Activated CD4-positive, alpha-beta T cell treated with anti-CD3 and anti-CD28 coated beads for 36 hours (primary cell): ENCODE data around the gene ARHGEF28. TPM values are rescaled to one million over a fixed set of nuclear protein-coding genes. Genes with fewer than 3 reads are reported as not detected.

ENCODE experiments used
- ATAC-seq: fragments of 200-7000 bp; cut with Tn5 transposase; one replicate; pipeline ENCODE4 v1.10.0; 2021; ENCODE audit warnings: mild to moderate bottlenecking, moderate library complexity
- CTCF ChIA-PET: fragments of 350-600 bp; sonication (Branson Sonifier 250); formaldehyde crosslinking; loops from one replicate; lab custom pipeline; 2021; ENCODE audit warnings: antibody characterized with exemption; lab: Charles Lee
- POLR2A ChIA-PET: fragments of 350-600 bp; sonication (Branson Sonifier 250); formaldehyde crosslinking; loops from one replicate; lab custom pipeline; 2021; ENCODE audit warnings: antibody characterized with exemption, inconsistent platforms; lab: Charles Lee
- DNase-seq: peaks from one replicate; pipeline ENCODE4 v3.0.0-alpha.2; 2020
- H3K27ac Mint-ChIP-seq: one replicate; pipeline ENCODE4 v1.8.0; 2021; ENCODE audit warnings: mixed read lengths
- H3K27me3 Mint-ChIP-seq: one replicate; pipeline ENCODE4 v1.8.0; 2021; ENCODE audit warnings: mixed read lengths
- H3K36me3 Mint-ChIP-seq: one replicate; pipeline ENCODE4 v1.8.0; 2021; ENCODE audit warnings: low read depth, mixed read lengths
- H3K4me1 Mint-ChIP-seq: one replicate; pipeline ENCODE4 v1.8.0; 2021; ENCODE audit warnings: mixed read lengths
- H3K4me3 Mint-ChIP-seq: one replicate; pipeline ENCODE4 v1.8.0; 2021; ENCODE audit warnings: mild to moderate bottlenecking, moderate library complexity, mixed read lengths
- H3K9me3 Mint-ChIP-seq: one replicate; pipeline ENCODE4 v1.8.0; 2021; ENCODE audit warnings: low read depth, mixed read lengths
- intact Hi-C, 2 experiments: fragments of 100-400 bp; cut with DNase I in 1 of 2; cut with micrococcal nuclease in 1 of 2; formaldehyde crosslinking; loops; one replicate each; pipeline versions ENCODE4 v1.14.2 to v1.15.1; 2022 to 2024; cut with DNase I, micrococcal nuclease
- total RNA-seq, 2 experiments: library from RNA; stranded (reverse); gene quantifications; one replicate each; pipeline ENCODE4 v1.2.3, GENCODE V29; 2021

ARHGEF28 gene
- total RNA-seq, 2 experiments from 2014 or later = 0.02 to 0.18 TPM

- POLR2A ChIA-PET = no interaction called here
- intact Hi-C loops = no loop called here
- CTCF ChIA-PET = interaction anchor here (0.6 to 1.0 kb wide), 3 partner anchors 27 to 169 kb away, joined by 3 to 4 read pairs (median 3); no protein-coding TSS in a partner anchor
- no peaks in the 10 kb centered on the region for H3K4me1 Mint-ChIP-seq
- DNase-seq = no peak
- H3K27ac Mint-ChIP-seq = no peak overlapping the region
- no peak for ATAC-seq
- H3K27me3 Mint-ChIP-seq = peaks cover 44% of the 10 kb centered on the region
- no peaks in the 10 kb centered on the region for H3K9me3 Mint-ChIP-seq
- no peaks in the 10 kb centered on the region for H3K36me3 Mint-ChIP-seq
- no peak overlapping the region for H3K4me3 Mint-ChIP-seq
Measured at GRCh38 chr5:73623901-73624404, 2.0 kb upstream of the ARHGEF28 start.

DNA sequence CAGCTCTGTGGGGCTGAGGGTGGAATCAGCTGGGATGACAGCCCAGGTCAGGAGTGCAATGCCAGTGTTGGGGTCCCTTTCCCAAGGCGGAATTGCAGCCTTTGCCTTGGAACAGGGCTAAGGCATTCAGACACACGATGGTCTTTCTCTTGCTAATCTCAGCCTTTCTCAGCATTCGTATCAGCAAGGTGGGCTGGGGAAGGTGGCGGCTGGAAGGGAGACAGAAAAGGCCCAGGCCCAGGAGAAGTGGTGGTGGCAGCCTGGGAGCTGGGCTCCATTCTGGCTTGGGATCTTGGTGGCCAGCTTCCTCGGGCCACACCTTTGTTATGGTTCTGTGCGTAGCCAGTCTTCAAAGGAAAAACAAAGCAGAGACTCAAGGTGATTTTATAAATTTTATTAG lies 1.1 kb upstream of the ARHGEF28 start:
- no peak overlapping the region for H3K4me3 Mint-ChIP-seq
- H3K36me3 Mint-ChIP-seq = no peaks in the 10 kb centered on the region
- DNase-seq (no peak), ATAC-seq (no peak)
- ChIA-PET POLR2A (interaction anchor here (0.6 kb wide), 1 partner anchor 1026 kb away, joined by 3 read pairs; no protein-coding TSS in a partner anchor), CTCF (interaction anchor here (0.7 kb wide), 1 partner anchor 91 kb away, joined by 3 read pairs; no protein-coding TSS in a partner anchor)
- intact Hi-C loops = no loop called here
- H3K4me1 Mint-ChIP-seq = no peaks in the 10 kb centered on the region
- H3K27ac Mint-ChIP-seq = no peak overlapping the region
- H3K9me3 Mint-ChIP-seq = no peaks in the 10 kb centered on the region
- H3K27me3 Mint-ChIP-seq = peaks cover 47% of the 10 kb centered on the region

DNA sequence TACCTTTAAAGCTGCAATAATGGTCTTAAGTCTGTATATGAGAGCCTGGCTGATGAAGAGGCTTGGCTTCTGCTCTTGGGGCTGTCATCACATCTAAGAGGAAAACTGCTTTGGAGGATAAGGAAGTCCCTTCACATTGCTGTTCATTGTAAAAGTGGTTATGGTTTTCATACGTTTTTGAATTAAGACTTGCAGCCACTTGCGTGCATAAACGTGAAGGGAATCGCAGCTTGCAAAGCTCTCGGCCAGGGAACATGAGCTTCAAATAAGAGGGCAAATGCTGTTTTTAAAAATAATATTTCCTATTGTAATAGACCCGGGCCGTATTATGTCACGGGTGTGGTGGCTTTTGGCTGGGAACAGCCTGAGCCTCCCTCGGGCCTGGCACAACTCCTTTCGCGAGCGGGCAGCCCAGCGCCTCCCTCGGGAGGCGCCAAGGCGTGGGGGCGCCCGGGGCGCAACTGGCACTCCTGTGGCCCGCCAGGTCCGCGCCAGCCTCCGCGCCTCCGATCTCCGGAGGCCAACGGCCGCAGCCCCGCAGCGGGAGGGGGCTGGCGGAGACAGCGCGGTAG lies 538 bp upstream of the ARHGEF28 start:
- Mint-ChIP-seq H3K4me3 (peak overlapping the region; percentile 28), H3K9me3 (no peaks in the 10 kb centered on the region), H3K27me3 (peaks cover 45% of the 10 kb centered on the region), H3K4me1 (no peaks in the 10 kb centered on the region), H3K36me3 (no peaks in the 10 kb centered on the region), H3K27ac (no peak overlapping the region)
- no peak for ATAC-seq
- ChIA-PET POLR2A (interaction anchor here (0.6 kb wide), 1 partner anchor 1025 kb away, joined by 3 read pairs; no protein-coding TSS in a partner anchor), CTCF (interaction anchor here (0.7 kb wide), 1 partner anchor 90 kb away, joined by 3 read pairs; no protein-coding TSS in a partner anchor)
- DNase-seq = no peak
- intact Hi-C loops = no loop called here

DNA sequence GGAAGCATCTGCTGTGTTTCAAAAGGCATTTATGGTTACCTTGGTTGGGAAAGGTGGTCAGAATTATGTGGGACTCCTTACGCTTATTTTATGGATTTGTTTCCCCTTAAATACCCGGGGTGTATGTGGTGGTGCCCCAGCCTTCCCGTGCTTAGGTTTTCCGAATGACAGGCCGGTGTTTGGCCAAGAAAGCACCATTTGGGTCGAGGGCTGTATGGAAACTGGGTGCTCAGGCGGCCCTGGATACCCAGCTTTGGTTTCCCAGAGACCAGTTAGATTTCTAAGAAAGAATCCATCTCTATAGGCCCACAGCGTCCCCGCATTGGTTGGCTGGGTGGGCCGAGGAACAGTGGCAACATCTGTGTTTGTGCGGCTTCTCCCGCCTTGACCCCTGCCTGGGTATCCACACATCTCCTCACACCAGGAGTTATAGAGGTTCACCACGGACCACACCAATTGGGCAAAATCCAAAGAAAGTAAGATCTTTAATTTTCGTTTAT lies 868 bp downstream of the ARHGEF28 start:
- H3K4me3 Mint-ChIP-seq = no peak overlapping the region
- H3K27ac Mint-ChIP-seq = no peak overlapping the region
- peaks cover 44% of the 10 kb centered on the region for H3K27me3 Mint-ChIP-seq
- H3K36me3 Mint-ChIP-seq = no peaks in the 10 kb centered on the region
- ChIA-PET POLR2A (no interaction called here), CTCF (interaction anchor here (0.5 to 0.7 kb wide), 2 partner anchors 12 to 46 kb away, joined by 3 read pairs; no protein-coding TSS in a partner anchor)
- DNase-seq (no peak), ATAC-seq (no peak)
- no peaks in the 10 kb centered on the region for H3K4me1 Mint-ChIP-seq
- no peaks in the 10 kb centered on the region for H3K9me3 Mint-ChIP-seq
- intact Hi-C loops = no loop called here

GRCh38 chr5:73629456-73629855 lies 3.5 kb downstream of the ARHGEF28 start:
- CTCF ChIA-PET = no interaction called here
- DNase-seq (no peak), ATAC-seq (no peak)
- H3K27ac Mint-ChIP-seq = no peak overlapping the region
- no peaks in the 10 kb centered on the region for H3K9me3 Mint-ChIP-seq
- POLR2A ChIA-PET = no interaction called here
- no peaks in the 10 kb centered on the region for H3K36me3 Mint-ChIP-seq
- H3K4me3 Mint-ChIP-seq = no peak overlapping the region
- peaks cover 33% of the 10 kb centered on the region for H3K27me3 Mint-ChIP-seq
- intact Hi-C loops = no loop called here
- H3K4me1 Mint-ChIP-seq = no peaks in the 10 kb centered on the region

DNA sequence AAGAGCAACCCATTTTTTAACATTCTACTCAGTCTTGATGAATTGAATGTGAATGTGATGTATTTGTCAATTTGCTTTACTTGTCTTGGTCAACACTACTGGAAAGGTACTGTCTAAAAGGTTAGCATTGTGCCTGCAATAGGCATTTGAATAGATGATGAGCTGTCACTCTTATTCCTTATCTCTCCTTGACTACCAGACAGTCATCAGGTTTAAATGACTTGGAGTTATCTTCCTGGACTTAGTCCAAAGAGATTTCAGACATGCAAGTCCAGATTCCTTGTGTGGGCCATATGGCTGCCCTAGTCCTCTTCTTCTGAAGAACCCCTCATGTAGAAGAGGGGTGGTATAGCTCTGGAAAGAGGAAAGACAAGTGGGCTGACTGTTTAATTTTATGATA lies 4.8 kb downstream of the ARHGEF28 start:
- no peak overlapping the region for H3K4me3 Mint-ChIP-seq
- no peak for ATAC-seq
- no peaks in the 10 kb centered on the region for H3K9me3 Mint-ChIP-seq
- no peaks in the 10 kb centered on the region for H3K4me1 Mint-ChIP-seq
- intact Hi-C loops = no loop called here
- DNase-seq = no peak
- H3K36me3 Mint-ChIP-seq = no peaks in the 10 kb centered on the region
- peaks cover 26% of the 10 kb centered on the region for H3K27me3 Mint-ChIP-seq
- H3K27ac Mint-ChIP-seq = no peak overlapping the region
- CTCF ChIA-PET = no interaction called here
- POLR2A ChIA-PET = no interaction called here

GRCh38 chr5:73631500-73631899 lies 5.5 kb downstream of the ARHGEF28 start:
- ATAC-seq (no peak), DNase-seq (no peak)
- H3K4me1 Mint-ChIP-seq = no peaks in the 10 kb centered on the region
- H3K36me3 Mint-ChIP-seq = no peaks in the 10 kb centered on the region
- peaks cover 28% of the 10 kb centered on the region for H3K27me3 Mint-ChIP-seq
- H3K9me3 Mint-ChIP-seq = no peaks in the 10 kb centered on the region
- ChIA-PET POLR2A (no interaction called here), CTCF (no interaction called here)
- H3K4me3 Mint-ChIP-seq = no peak overlapping the region
- intact Hi-C loops = no loop called here
- no peak overlapping the region for H3K27ac Mint-ChIP-seq

- Mint-ChIP-seq H3K27ac (no peak overlapping the region), H3K36me3 (no peaks in the 10 kb centered on the region), H3K9me3 (no peaks in the 10 kb centered on the region), H3K4me1 (no peaks in the 10 kb centered on the region), H3K27me3 (peaks cover 19% of the 10 kb centered on the region), H3K4me3 (no peak overlapping the region)
- CTCF ChIA-PET = interaction anchor here (0.6 to 1.0 kb wide), 3 partner anchors 11 to 43 kb away, joined by 3 to 4 read pairs (median 3); no protein-coding TSS in a partner anchor
- DNase-seq = no peak
- no peak for ATAC-seq
- POLR2A ChIA-PET = no interaction called here
- intact Hi-C loops = no loop called here
Measured at GRCh38 chr5:73633060-73633459, 7.1 kb downstream of the ARHGEF28 start.

GRCh38 chr5:73636408-73636807 lies 10.4 kb downstream of the ARHGEF28 start:
- H3K9me3 Mint-ChIP-seq = no peaks in the 10 kb centered on the region
- no peak overlapping the region for H3K4me3 Mint-ChIP-seq
- ChIA-PET CTCF (interaction anchor here (0.8 to 2.2 kb wide), 2 partner anchors 15 to 157 kb away, joined by 3 to 6 read pairs; no protein-coding TSS in a partner anchor), POLR2A (no interaction called here)
- DNase-seq (no peak), ATAC-seq (no peak)
- H3K36me3 Mint-ChIP-seq = no peaks in the 10 kb centered on the region
- H3K27me3 Mint-ChIP-seq = peaks cover 14% of the 10 kb centered on the region
- no peaks in the 10 kb centered on the region for H3K4me1 Mint-ChIP-seq
- intact Hi-C loops = no loop called here
- H3K27ac Mint-ChIP-seq = no peak overlapping the region

GRCh38 chr5:73637565-73637964 lies 11.6 kb downstream of the ARHGEF28 start:
- no peaks in the 10 kb centered on the region for H3K36me3 Mint-ChIP-seq
- no peak overlapping the region for H3K4me3 Mint-ChIP-seq
- peaks cover 10% of the 10 kb centered on the region for H3K27me3 Mint-ChIP-seq
- no peak for ATAC-seq
- H3K27ac Mint-ChIP-seq = no peak overlapping the region
- POLR2A ChIA-PET = no interaction called here
- no peaks in the 10 kb centered on the region for H3K4me1 Mint-ChIP-seq
- CTCF ChIA-PET = no interaction called here
- no peaks in the 10 kb centered on the region for H3K9me3 Mint-ChIP-seq
- DNase-seq = no peak
- intact Hi-C loops = no loop called here

DNA sequence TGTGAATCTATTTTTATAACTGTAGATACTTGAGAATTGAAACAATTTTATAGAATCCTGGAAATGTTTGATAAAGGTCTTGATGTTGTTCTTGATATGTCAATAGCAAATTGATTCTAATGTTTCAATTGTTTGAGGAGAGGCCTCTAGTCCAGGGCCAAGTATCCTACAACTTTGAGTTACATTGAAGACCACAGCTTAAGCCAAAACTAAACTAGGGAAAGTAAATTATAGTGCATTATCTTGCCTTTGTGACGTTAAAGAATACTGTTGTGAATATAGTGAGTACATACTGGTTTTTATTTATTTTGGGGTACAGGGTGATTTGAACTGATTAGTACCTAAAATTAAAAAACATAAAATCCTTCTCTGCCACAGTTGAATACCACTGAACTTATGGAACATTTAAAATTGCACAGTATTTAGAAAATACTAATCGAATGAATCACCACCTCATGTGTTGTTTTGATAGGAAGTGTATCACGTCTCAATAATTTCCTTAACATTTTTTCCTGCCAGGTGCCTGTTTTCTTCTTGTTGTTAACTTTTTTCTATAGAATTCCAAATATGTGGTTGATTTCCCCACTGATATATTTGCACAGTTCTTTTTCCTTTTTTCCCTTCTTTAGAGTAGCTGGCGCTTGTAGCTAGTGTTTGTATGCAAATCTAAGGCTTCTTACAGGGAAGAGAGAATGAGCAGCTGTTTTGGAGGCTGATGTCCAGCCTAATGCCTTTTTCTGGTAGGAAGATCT lies 12.5 kb downstream of the ARHGEF28 start:
- Mint-ChIP-seq H3K4me1 (no peaks in the 10 kb centered on the region), H3K36me3 (no peaks in the 10 kb centered on the region), H3K27ac (no peak overlapping the region), H3K9me3 (no peaks in the 10 kb centered on the region), H3K27me3 (peaks cover 10% of the 10 kb centered on the region), H3K4me3 (no peak overlapping the region)
- ChIA-PET POLR2A (no interaction called here), CTCF (interaction anchor here (1.0 to 1.1 kb wide), 2 partner anchors 12 to 41 kb away, joined by 4 read pairs; no protein-coding TSS in a partner anchor)
- intact Hi-C loops = no loop called here
- no peak for ATAC-seq
- DNase-seq = no peak
